Activated naive CD4-positive, alpha-beta T cell treated with anti-CD3 and anti-CD28 coated beads, Interleukin-2, amount 50 U/mL, for 72 hours (primary cell): ENCODE measurements around the gene CDH13. TPM values are rescaled to one million over a fixed set of nuclear protein-coding genes. Genes with fewer than 3 reads are reported as not detected.

Source experiments
- ATAC-seq, 2 donors: fragments of 150-1000 bp; cut with Tn5 transposase; 2 replicates each; pipeline ENCODE4 v1.10.0; 2021; ENCODE audit warnings: mild to moderate bottlenecking in 2 of 2, moderate library complexity in 2 of 2
- DNase-seq, 2 donors: peaks; one replicate each; pipeline ENCODE4 v3.0.0; 2021 to 2022; ENCODE audit warnings: low spot score in 2 of 2
- H3K27ac Mint-ChIP-seq, 2 donors: one replicate each; pipeline ENCODE4 v1.8.0; 2022; ENCODE audit warnings: mild to moderate bottlenecking in 2 of 2, mixed read lengths in 2 of 2
- H3K36me3 Mint-ChIP-seq, 2 donors: one replicate each; pipeline ENCODE4 v1.8.0; 2022; ENCODE audit warnings: mixed read lengths in 2 of 2
- H3K9me3 Mint-ChIP-seq, 2 donors: one replicate each; pipeline ENCODE4 v1.8.0; 2022; ENCODE audit warnings: mixed read lengths in 2 of 2
- total RNA-seq, 2 donors: library from RNA; stranded (reverse); gene quantifications; one replicate each; pipeline ENCODE4 v1.2.3, GENCODE V29; 2022

CDH13 gene
- total RNA-seq, 2 donors from 2014 or later, result not detected

GRCh38 chr16:83713597-83713996 is 1086.8 kb downstream of the CDH13 start:
- no peak overlapping the region for H3K27ac Mint-ChIP-seq
- DNase-seq, result no peak
- no peak for ATAC-seq
- peaks cover 0 to 4% of the 10 kb centered on the region in 2 donors for H3K9me3 Mint-ChIP-seq
- H3K36me3 Mint-ChIP-seq, result no peaks in the 10 kb centered on the region

- DNase-seq (no peak), ATAC-seq (no peak)
- no peak overlapping the region for H3K27ac Mint-ChIP-seq
- peaks cover 0 to 4% of the 10 kb centered on the region in 2 donors for H3K9me3 Mint-ChIP-seq
- H3K36me3 Mint-ChIP-seq, result no peaks in the 10 kb centered on the region
Measured at GRCh38 chr16:83714286-83714685, 1087.5 kb downstream of the CDH13 start.

GRCh38 chr16:83715217-83715920 is 1088.6 kb downstream of the CDH13 start:
- Mint-ChIP-seq H3K27ac (no peak overlapping the region), H3K36me3 (no peaks in the 10 kb centered on the region), H3K9me3 (peaks cover 0 to 4% of the 10 kb centered on the region in 2 donors)
- ATAC-seq, result no peak
- DNase-seq, result no peak

- H3K36me3 Mint-ChIP-seq, result no peaks in the 10 kb centered on the region
Measured at GRCh38 chr16:83717308-83717707, 1090.5 kb downstream of the CDH13 start.

GRCh38 chr16:83717814-83718213 is 1091.0 kb downstream of the CDH13 start:
- DNase-seq, result no peak
- no peak for ATAC-seq
- Mint-ChIP-seq H3K9me3 (peaks cover 0 to 4% of the 10 kb centered on the region in 2 donors), H3K27ac (no peak overlapping the region), H3K36me3 (no peaks in the 10 kb centered on the region)

More at GRCh38 chr16:83717308-83717707, 1090.5 kb downstream of the CDH13 start:
- no peak for ATAC-seq
- Mint-ChIP-seq H3K9me3 (peaks cover 0 to 4% of the 10 kb centered on the region in 2 donors), H3K27ac (no peak overlapping the region)
- DNase-seq, result no peak

GRCh38 chr16:83720213-83720612 is 1093.4 kb downstream of the CDH13 start:
- H3K9me3 Mint-ChIP-seq, result peaks cover 4 to 9% of the 10 kb centered on the region in 2 donors
- no peak for ATAC-seq
- DNase-seq, result no peak
- H3K36me3 Mint-ChIP-seq, result no peaks in the 10 kb centered on the region
- H3K27ac Mint-ChIP-seq, result no peak overlapping the region

- DNase-seq (no peak), ATAC-seq (no peak)
- Mint-ChIP-seq H3K9me3 (peaks cover 4 to 9% of the 10 kb centered on the region in 2 donors), H3K36me3 (no peaks in the 10 kb centered on the region), H3K27ac (no peak overlapping the region)
Measured at GRCh38 chr16:83720981-83721380, 1094.2 kb downstream of the CDH13 start.

GRCh38 chr16:83721676-83722075 is 1094.9 kb downstream of the CDH13 start:
- peaks cover 4 to 9% of the 10 kb centered on the region in 2 donors for H3K9me3 Mint-ChIP-seq
- DNase-seq, result no peak
- no peak for ATAC-seq
- no peaks in the 10 kb centered on the region for H3K36me3 Mint-ChIP-seq
- no peak overlapping the region for H3K27ac Mint-ChIP-seq

GRCh38 chr16:83722456-83723183 is 1095.9 kb downstream of the CDH13 start:
- peaks cover 0 to 9% of the 10 kb centered on the region in 2 donors for H3K9me3 Mint-ChIP-seq
- no peak overlapping the region for H3K27ac Mint-ChIP-seq
- ATAC-seq (no peak), DNase-seq (no peak)
- no peaks in the 10 kb centered on the region for H3K36me3 Mint-ChIP-seq

- H3K27ac Mint-ChIP-seq, result no peak overlapping the region
- ATAC-seq (no peak), DNase-seq (no peak)
- H3K36me3 Mint-ChIP-seq, result no peaks in the 10 kb centered on the region
- peaks cover 0 to 9% of the 10 kb centered on the region in 2 donors for H3K9me3 Mint-ChIP-seq
Measured at GRCh38 chr16:83723244-83723643, 1096.5 kb downstream of the CDH13 start.

- DNase-seq (no peak), ATAC-seq (no peak)
- no peaks in the 10 kb centered on the region for H3K36me3 Mint-ChIP-seq
Measured at GRCh38 chr16:83723901-83724300, 1097.1 kb downstream of the CDH13 start.

GRCh38 chr16:83724585-83724984 is 1097.8 kb downstream of the CDH13 start:
- no peak overlapping the region for H3K27ac Mint-ChIP-seq
- no peak for DNase-seq
- no peaks in the 10 kb centered on the region for H3K36me3 Mint-ChIP-seq
- ATAC-seq, result no peak
- H3K9me3 Mint-ChIP-seq, result peaks cover 0 to 9% of the 10 kb centered on the region in 2 donors

More at GRCh38 chr16:83723901-83724300, 1097.1 kb downstream of the CDH13 start:
- peaks cover 0 to 9% of the 10 kb centered on the region in 2 donors for H3K9me3 Mint-ChIP-seq
- no peak overlapping the region for H3K27ac Mint-ChIP-seq

- H3K9me3 Mint-ChIP-seq, result peaks cover 0 to 9% of the 10 kb centered on the region in 2 donors
- ATAC-seq (no peak), DNase-seq (no peak)
- H3K27ac Mint-ChIP-seq, result no peak overlapping the region
- no peaks in the 10 kb centered on the region for H3K36me3 Mint-ChIP-seq
Measured at GRCh38 chr16:83725313-83725712, 1098.5 kb downstream of the CDH13 start.

GRCh38 chr16:83727018-83727417 is 1100.2 kb downstream of the CDH13 start:
- no peaks in the 10 kb centered on the region for H3K36me3 Mint-ChIP-seq
- peaks cover 0 to 11% of the 10 kb centered on the region in 2 donors for H3K9me3 Mint-ChIP-seq
- no peak for DNase-seq
- no peak for ATAC-seq
- no peak overlapping the region for H3K27ac Mint-ChIP-seq

- Mint-ChIP-seq H3K36me3 (no peaks in the 10 kb centered on the region), H3K9me3 (peaks cover 0 to 12% of the 10 kb centered on the region in 2 donors), H3K27ac (no peak overlapping the region)
- DNase-seq, result no peak
- no peak for ATAC-seq
Measured at GRCh38 chr16:83727751-83728352, 1101.1 kb downstream of the CDH13 start.

- no peak for DNase-seq
- ATAC-seq, result no peak
- H3K9me3 Mint-ChIP-seq, result peaks cover 0 to 12% of the 10 kb centered on the region in 2 donors
- no peak overlapping the region for H3K27ac Mint-ChIP-seq
- no peaks in the 10 kb centered on the region for H3K36me3 Mint-ChIP-seq
Measured at GRCh38 chr16:83728492-83728891, 1101.7 kb downstream of the CDH13 start.

- DNase-seq (no peak), ATAC-seq (no peak)
- Mint-ChIP-seq H3K27ac (no peak overlapping the region), H3K9me3 (peaks cover 12 to 14% of the 10 kb centered on the region in 2 donors), H3K36me3 (peaks cover 0 to 7% of the 10 kb centered on the region in 2 donors)
Measured at GRCh38 chr16:83730812-83731211, 1104.0 kb downstream of the CDH13 start.
